SK-N-MC (cell line): ENCODE measurements around the gene C17orf75.

Experiments used
- EZH2 ChIP-seq: fragments of 200-600 bp; sonication (generic); IDR thresholded peaks from one replicate; pipeline ENCODE4 v1.6.1; 2017; ENCODE audit warnings: antibody characterized with exemption
- FOXP2 ChIP-seq: optimal IDR thresholded peaks from 2 replicates; pipeline ENCODE3; 2011; ENCODE audit warnings: mild to moderate bottlenecking, moderate library complexity; ENCODE audit not compliant: insufficient read depth; ENCODE audit errors: extremely low read length, control extremely low read depth
- POLR2AphosphoS5 ChIP-seq: IDR thresholded peaks from 2 replicates; pipeline ENCODE4 v1.6.1; 2012; ENCODE audit warnings: mild to moderate bottlenecking, low read depth, low read length, borderline replicate concordance

DNA sequence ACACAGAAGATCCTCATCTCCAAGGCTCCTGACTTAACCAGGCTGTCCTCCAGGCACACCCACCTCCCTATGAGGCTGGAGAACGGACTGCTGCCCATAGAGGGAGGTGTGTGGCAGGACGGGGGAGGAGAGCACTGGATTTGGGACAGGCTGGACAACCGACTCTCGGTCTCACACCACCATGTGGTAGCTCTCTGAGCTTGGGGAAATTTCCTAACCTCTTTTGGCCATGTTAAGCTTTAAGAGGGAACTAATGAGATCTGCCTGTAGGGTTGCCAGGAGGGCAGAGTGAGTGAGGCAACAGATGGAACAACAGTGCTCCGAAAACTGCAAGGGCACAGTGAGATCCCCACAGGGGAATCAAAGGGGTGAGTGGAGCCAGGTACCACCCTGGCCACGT, 43.7 kb downstream of the C17orf75 start:
- TF ChIP-seq POLR2AphosphoS5 (no peak), EZH2 (no peak), FOXP2 (no peak)
